Karpas-422 (cell line): ENCODE measurements around the gene HOXB3. TPM values are rescaled to one million over a fixed set of nuclear protein-coding genes. Genes with fewer than 3 reads are reported as not detected.

Source experiments
- DNase-seq: peaks from one replicate; pipeline ENCODE4 v3.0.0-alpha.2; 2015
- H2AFZ ChIP-seq: fragments of 200-600 bp; sonication (generic); 2 replicates; pipeline ENCODE4 v1.6.1; 2014; ENCODE audit warnings: antibody characterized with exemption, low read length, mixed read lengths
- H3K27ac ChIP-seq: fragments of 200-600 bp; sonication (generic); 2 replicates; pipeline ENCODE4 v1.5.1; 2014; ENCODE audit warnings: mild to moderate bottlenecking, low read length, moderate library complexity
- H3K27me3 ChIP-seq: fragments of 200-600 bp; sonication (generic); 2 replicates; pipeline ENCODE4 v1.6.1; 2014; ENCODE audit warnings: low read length, mixed read lengths
- H3K36me3 ChIP-seq: fragments of 200-600 bp; sonication (generic); 2 replicates; pipeline ENCODE4 v1.6.1; 2014; ENCODE audit warnings: low read length, mixed read lengths; ENCODE audit not compliant: insufficient read depth
- H3K4me1 ChIP-seq: fragments of 200-600 bp; sonication (generic); 2 replicates; pipeline ENCODE4 v1.6.1; 2014; ENCODE audit warnings: mild to moderate bottlenecking, low read length, mixed read lengths
- H3K4me2 ChIP-seq: fragments of 200-600 bp; sonication (generic); 2 replicates; pipeline ENCODE4 v1.6.1; 2014; ENCODE audit warnings: low read length, low read depth, mild to moderate bottlenecking; ENCODE audit not compliant: poor library complexity, severe bottlenecking
- H3K4me3 ChIP-seq: fragments of 200-600 bp; sonication (generic); 2 replicates; pipeline ENCODE4 v1.5.1; 2014; ENCODE audit warnings: mild to moderate bottlenecking, antibody characterized with exemption, low read length, mixed read lengths
- H3K79me2 ChIP-seq: fragments of 200-600 bp; sonication (generic); 2 replicates; pipeline ENCODE4 v1.6.1; 2014; ENCODE audit warnings: mild to moderate bottlenecking, low read length, mixed read lengths
- H3K9ac ChIP-seq: fragments of 200-600 bp; sonication (generic); 2 replicates; pipeline ENCODE4 v1.6.0; 2014; ENCODE audit warnings: low read length
- H3K9me2 ChIP-seq: fragments of 200-600 bp; sonication (generic), shearing (Covaris generic); replicated peaks from 2 replicates; pipeline ENCODE4 v1.6.0; 2014; ENCODE audit warnings: mild to moderate bottlenecking, low read length, moderate library complexity; ENCODE audit not compliant: insufficient read depth
- H3K9me3 ChIP-seq: fragments of 300-700, 200-600 bp; sonication (generic); 2 replicates; pipeline ENCODE4 v1.6.1; 2014; ENCODE audit warnings: low read length, mixed read lengths
- H4K20me1 ChIP-seq: fragments of 200-600 bp; sonication (generic); 2 replicates; pipeline ENCODE4 v1.6.1; 2014; ENCODE audit warnings: mild to moderate bottlenecking, antibody characterized with exemption, low read length, low read depth; ENCODE audit not compliant: insufficient read depth
- total RNA-seq: library from RNA; depleted of rRNA; stranded (reverse); fragments of >200 nt; shearing (Covaris generic); gene quantifications from 2 replicates; pipeline ENCODE4 v1.2.3, GENCODE V29; 2014; ENCODE audit warnings: low replicate concordance

Gene HOXB3
- total RNA-seq, 1 experiment from 2014 or later: 0.97 TPM

DNA sequence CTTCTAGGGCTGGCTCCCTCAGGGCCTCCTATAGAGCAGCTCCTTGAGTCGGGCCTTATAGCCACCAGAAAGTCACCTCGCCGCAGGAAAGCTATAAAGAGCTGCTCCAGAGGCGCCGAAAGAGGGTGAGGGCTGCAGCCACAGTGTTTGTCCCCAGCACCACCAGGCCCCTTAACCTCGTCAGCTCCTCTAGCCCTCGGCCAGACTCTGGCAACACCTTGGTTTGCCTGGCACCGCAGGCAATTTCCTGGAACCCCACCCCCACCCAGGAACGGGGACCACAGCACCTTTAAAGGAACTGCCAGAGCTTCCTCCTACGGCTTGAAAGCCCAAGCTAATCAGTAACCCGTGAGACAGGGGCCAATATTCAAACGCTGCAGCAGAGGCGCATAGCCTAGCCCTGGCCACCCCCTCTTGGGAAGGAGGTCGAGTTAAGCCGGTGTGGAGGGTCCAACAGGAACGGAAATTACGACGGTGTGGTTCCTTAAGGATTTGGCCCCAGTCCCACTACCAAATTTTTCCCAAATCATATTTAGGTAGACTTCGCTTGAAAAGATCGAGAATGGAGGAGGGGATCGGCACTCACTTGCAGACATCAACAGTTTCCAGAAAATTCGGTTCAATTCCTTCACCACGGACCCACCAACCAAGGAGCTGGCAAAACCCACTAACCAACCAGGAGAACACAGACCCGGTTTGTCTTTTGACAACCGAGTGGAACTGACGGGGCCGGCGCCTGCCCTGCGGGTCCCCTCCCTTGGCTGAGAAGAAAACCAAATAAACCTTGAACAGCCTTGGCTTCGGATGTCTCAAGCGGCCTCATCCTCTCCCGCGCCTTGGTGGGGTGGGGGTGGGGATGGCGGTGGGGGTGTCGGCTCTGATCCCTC is 11.7 kb upstream of the HOXB3 start:
- no peak overlapping the region for H3K4me2 ChIP-seq

DNA sequence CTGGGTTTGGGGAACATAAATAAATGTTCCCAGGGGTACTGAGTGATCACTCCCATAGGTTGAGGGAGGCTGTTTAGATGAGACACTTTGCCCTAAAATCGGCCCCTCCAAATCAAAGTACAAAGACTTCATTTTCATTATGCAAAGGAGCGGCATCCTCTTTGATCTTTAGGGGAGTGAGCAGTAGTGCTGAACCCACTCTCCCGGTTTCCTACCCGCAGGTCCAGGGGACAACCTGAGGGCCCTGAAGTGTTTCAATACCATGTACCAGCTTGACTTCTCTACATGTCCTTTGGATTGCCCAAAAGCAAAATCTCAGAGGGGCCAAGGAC is 11.1 kb upstream of the HOXB3 start:
- DNase-seq: no peak
- Histone ChIP-seq H3K36me3 (no peaks in the 10 kb centered on the region), H2AFZ (no peak overlapping the region), H3K9me3 (no peaks in the 10 kb centered on the region), H3K79me2 (no peaks in the 10 kb centered on the region), H3K9ac (no peak overlapping the region), H3K4me1 (peaks cover 12% of the 10 kb centered on the region), H3K27me3 (no peaks in the 10 kb centered on the region), H4K20me1 (no peaks in the 10 kb centered on the region), H3K9me2 (no peaks in the 10 kb centered on the region), H3K4me2 (no peak overlapping the region), H3K4me3 (no peak overlapping the region), H3K27ac (no peak overlapping the region)

More for the DNA sequence above, 11.7 kb upstream of the HOXB3 start:
- H3K79me2 ChIP-seq: no peaks in the 10 kb centered on the region
- H2AFZ ChIP-seq: no peak overlapping the region
- H4K20me1 ChIP-seq: no peaks in the 10 kb centered on the region
- no peak overlapping the region for H3K27ac ChIP-seq
- H3K4me3 ChIP-seq: no peak overlapping the region
- H3K9me3 ChIP-seq: no peaks in the 10 kb centered on the region
- peaks cover 12% of the 10 kb centered on the region for H3K4me1 ChIP-seq
- no peaks in the 10 kb centered on the region for H3K36me3 ChIP-seq
- no peaks in the 10 kb centered on the region for H3K9me2 ChIP-seq
- H3K27me3 ChIP-seq: no peaks in the 10 kb centered on the region
- DNase-seq: no peak
- H3K9ac ChIP-seq: no peak overlapping the region

DNA sequence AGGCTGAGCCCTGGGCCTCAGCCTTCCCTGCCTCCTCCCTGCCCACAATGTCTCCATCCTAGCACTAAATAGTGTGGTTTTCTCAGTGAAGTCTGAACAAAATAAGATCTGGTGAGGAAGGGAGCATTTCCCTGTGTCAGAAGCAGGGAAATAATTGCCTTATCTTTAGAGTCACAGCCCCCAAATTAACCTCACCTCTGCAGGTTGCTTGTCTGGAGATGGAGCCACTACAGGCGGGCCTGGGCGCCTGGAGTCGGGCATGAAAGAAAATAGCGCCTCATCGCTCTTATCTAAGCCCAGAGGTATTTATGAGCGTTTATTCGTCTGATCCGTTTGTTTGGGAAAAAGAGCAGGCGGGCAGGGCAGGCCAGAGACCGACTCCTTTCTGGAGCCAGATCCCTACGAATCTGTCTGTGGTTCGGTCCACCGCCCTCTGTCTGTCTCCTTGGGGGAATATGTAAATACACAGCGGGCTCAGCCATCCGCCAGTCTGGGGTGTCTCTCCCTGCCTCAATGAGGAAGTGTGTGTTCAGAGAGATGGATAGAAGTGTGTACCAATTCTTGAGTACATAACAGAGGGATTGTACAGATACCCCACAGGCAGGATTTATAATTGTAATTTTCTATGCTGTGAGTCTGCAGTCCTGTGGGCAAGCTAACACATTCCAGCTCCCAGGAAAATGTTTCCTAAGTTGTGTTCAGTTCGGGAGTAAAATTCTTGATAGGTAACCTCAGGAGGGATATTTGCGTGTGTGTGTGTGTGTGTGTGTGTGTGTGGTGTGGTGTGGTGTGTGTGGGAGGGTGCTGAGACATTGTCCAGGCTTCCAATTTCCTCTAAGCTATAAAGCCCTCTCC is 10.4 kb upstream of the HOXB3 start:
- Histone ChIP-seq H3K36me3 (no peaks in the 10 kb centered on the region), H3K9me3 (no peaks in the 10 kb centered on the region), H3K4me2 (no peak overlapping the region), H4K20me1 (no peaks in the 10 kb centered on the region), H3K4me3 (no peak overlapping the region), H3K4me1 (peaks cover 12% of the 10 kb centered on the region), H3K9ac (no peak overlapping the region), H3K9me2 (no peaks in the 10 kb centered on the region), H2AFZ (no peak overlapping the region), H3K79me2 (no peaks in the 10 kb centered on the region), H3K27me3 (no peaks in the 10 kb centered on the region), H3K27ac (no peak overlapping the region)
- DNase-seq: no peak

DNA sequence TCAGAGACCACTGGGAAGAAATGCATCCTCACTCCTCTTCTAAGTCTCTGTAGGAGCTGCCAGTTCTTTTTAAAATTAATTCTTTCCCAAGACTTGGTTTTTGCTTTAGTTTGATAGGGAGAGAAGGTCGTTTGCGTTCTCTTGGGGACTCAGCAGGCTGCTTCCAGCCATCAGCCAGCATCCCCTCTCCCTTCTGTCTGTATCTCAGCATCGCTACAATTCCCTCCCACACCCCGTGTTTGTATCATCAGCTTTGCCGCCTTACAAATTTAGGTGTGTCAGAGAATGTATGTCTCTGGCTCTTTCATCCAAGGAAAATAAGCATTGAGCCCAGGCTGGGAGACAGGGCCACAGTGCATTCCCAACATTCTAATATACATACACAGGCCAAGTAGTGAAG is 9.3 kb upstream of the HOXB3 start:
- H4K20me1 ChIP-seq: no peaks in the 10 kb centered on the region

DNA sequence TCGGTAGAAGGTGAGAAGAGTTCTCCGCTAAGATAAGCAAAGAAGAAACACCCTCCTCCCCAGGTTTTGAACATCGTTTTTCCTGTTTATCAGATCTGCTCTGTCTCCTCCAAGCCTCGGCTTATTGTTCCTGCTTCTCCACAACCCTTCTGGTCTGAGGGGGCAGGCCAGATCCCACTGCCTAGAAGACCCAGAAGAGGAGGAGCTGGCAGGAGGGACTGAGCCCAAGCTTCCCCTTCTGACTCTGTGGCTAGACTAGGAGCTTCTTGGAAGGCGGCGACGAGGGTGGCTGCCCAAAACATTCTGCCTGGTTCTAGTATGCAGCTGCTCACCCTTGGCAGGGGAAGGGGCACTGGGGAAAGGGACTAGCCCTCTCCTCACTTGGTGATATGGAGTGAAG is 8.7 kb upstream of the HOXB3 start:
- no peak overlapping the region for H2AFZ ChIP-seq
- no peak overlapping the region for H3K4me3 ChIP-seq
- no peak overlapping the region for H3K27ac ChIP-seq
- no peaks in the 10 kb centered on the region for H4K20me1 ChIP-seq
- peaks cover 5% of the 10 kb centered on the region for H3K4me1 ChIP-seq
- H3K4me2 ChIP-seq: no peak overlapping the region
- H3K9me2 ChIP-seq: no peaks in the 10 kb centered on the region
- H3K79me2 ChIP-seq: no peaks in the 10 kb centered on the region
- no peak for DNase-seq
- H3K36me3 ChIP-seq: no peaks in the 10 kb centered on the region
- no peaks in the 10 kb centered on the region for H3K9me3 ChIP-seq
- no peaks in the 10 kb centered on the region for H3K27me3 ChIP-seq
- no peak overlapping the region for H3K9ac ChIP-seq

More for the DNA sequence above, 9.3 kb upstream of the HOXB3 start:
- H3K9me3 ChIP-seq: no peaks in the 10 kb centered on the region
- no peaks in the 10 kb centered on the region for H3K36me3 ChIP-seq
- no peak overlapping the region for H3K27ac ChIP-seq
- H3K9ac ChIP-seq: no peak overlapping the region
- no peak overlapping the region for H3K4me3 ChIP-seq
- H3K9me2 ChIP-seq: no peaks in the 10 kb centered on the region
- H2AFZ ChIP-seq: no peak overlapping the region
- H3K79me2 ChIP-seq: no peaks in the 10 kb centered on the region
- no peak for DNase-seq
- no peaks in the 10 kb centered on the region for H3K27me3 ChIP-seq
- no peak overlapping the region for H3K4me2 ChIP-seq
- H3K4me1 ChIP-seq: peaks cover 7% of the 10 kb centered on the region

DNA sequence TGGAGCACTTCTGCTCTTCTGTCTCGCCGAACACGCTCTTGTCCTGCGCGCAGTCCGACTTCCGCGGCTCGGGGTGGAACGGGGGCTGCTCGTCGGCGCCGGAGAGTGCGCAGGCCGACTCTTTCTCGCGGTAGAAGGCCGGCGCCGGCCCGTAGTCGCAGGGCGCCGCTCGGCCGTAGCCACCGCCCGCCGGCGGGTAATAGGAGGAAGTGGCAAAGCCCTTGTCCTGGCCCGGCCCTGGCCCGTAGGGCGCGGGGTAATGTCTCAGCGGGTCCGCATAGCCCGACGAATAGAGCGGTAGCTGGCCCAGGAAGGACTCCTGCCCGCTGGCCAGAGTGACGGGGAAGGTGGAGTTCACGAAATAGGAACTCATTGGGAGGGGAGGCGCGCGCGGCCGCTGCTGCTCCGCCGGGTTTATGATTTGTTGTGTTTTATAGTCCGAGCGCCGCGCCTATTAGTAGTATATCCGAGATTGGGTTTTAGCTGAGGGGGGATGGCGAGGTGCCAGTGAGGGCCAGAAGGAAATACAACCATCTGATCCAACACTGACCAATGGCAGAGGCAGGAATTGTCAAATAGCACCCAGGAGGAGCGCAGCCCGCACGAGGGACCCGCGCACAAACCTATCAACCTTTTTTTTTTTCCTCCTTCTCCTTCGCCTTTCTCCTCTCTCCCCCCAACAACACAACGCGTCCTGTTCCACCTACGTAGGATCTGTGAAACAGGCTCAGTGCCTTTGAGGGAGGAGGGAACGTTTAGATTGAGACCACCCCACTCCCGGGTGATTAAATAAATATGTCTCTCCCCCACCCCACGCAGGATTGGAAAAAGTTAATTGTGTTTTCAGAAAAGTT is 8.0 kb upstream of the HOXB3 start:
- Histone ChIP-seq H3K79me2 (no peaks in the 10 kb centered on the region), H3K9ac (no peak overlapping the region), H3K36me3 (no peaks in the 10 kb centered on the region), H3K27ac (no peak overlapping the region), H3K4me1 (peaks cover 5% of the 10 kb centered on the region), H3K9me2 (no peaks in the 10 kb centered on the region), H3K4me2 (peak overlapping the region; percentile 19), H4K20me1 (no peaks in the 10 kb centered on the region), H3K27me3 (no peaks in the 10 kb centered on the region), H3K9me3 (no peaks in the 10 kb centered on the region), H3K4me3 (no peak overlapping the region), H2AFZ (peak overlapping the region; percentile 21; the same call in 1 of the 2 replicates)
- no peak for DNase-seq

DNA sequence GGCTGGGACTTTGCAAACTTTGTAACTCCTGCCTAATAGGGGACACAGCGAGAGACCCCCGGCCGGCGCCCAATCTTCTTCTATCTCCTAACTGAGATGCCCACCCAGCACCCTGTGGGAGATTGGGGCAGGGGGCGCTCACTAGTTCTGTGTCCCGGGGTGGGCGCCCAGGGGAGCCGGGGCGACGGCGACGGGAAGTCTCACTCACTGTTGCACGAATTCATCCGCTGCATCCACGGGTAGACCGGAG is 7.4 kb upstream of the HOXB3 start:
- Histone ChIP-seq H3K4me3 (no peak overlapping the region), H3K79me2 (no peaks in the 10 kb centered on the region), H3K36me3 (no peaks in the 10 kb centered on the region), H4K20me1 (no peaks in the 10 kb centered on the region), H3K9me2 (no peaks in the 10 kb centered on the region), H3K27me3 (no peaks in the 10 kb centered on the region), H3K4me1 (peaks cover 5% of the 10 kb centered on the region), H2AFZ (peak overlapping the region; percentile 21; the same call in 1 of the 2 replicates), H3K27ac (no peak overlapping the region), H3K9ac (no peak overlapping the region), H3K4me2 (peak overlapping the region; percentile 19), H3K9me3 (no peaks in the 10 kb centered on the region)
- no peak for DNase-seq
